Karpas-422 (cell line): ENCODE results near the gene PARD6B. TPM values are rescaled to one million over a fixed set of nuclear protein-coding genes. Genes with fewer than 3 reads are reported as not detected.

ENCODE experiments used
- DNase-seq: peaks from one replicate; pipeline ENCODE4 v3.0.0-alpha.2; 2015
- H2AFZ ChIP-seq: fragments of 200-600 bp; sonication (generic); 2 replicates; pipeline ENCODE4 v1.6.1; 2014; ENCODE audit warnings: antibody characterized with exemption, low read length, mixed read lengths
- H3K27ac ChIP-seq: fragments of 200-600 bp; sonication (generic); 2 replicates; pipeline ENCODE4 v1.5.1; 2014; ENCODE audit warnings: mild to moderate bottlenecking, low read length, moderate library complexity
- H3K27me3 ChIP-seq: fragments of 200-600 bp; sonication (generic); 2 replicates; pipeline ENCODE4 v1.6.1; 2014; ENCODE audit warnings: low read length, mixed read lengths
- H3K36me3 ChIP-seq: fragments of 200-600 bp; sonication (generic); 2 replicates; pipeline ENCODE4 v1.6.1; 2014; ENCODE audit warnings: low read length, mixed read lengths; ENCODE audit not compliant: insufficient read depth
- H3K4me1 ChIP-seq: fragments of 200-600 bp; sonication (generic); 2 replicates; pipeline ENCODE4 v1.6.1; 2014; ENCODE audit warnings: mild to moderate bottlenecking, low read length, mixed read lengths
- H3K4me2 ChIP-seq: fragments of 200-600 bp; sonication (generic); 2 replicates; pipeline ENCODE4 v1.6.1; 2014; ENCODE audit warnings: low read length, low read depth, mild to moderate bottlenecking; ENCODE audit not compliant: poor library complexity, severe bottlenecking
- H3K4me3 ChIP-seq: fragments of 200-600 bp; sonication (generic); 2 replicates; pipeline ENCODE4 v1.5.1; 2014; ENCODE audit warnings: mild to moderate bottlenecking, antibody characterized with exemption, low read length, mixed read lengths
- H3K79me2 ChIP-seq: fragments of 200-600 bp; sonication (generic); 2 replicates; pipeline ENCODE4 v1.6.1; 2014; ENCODE audit warnings: mild to moderate bottlenecking, low read length, mixed read lengths
- H3K9ac ChIP-seq: fragments of 200-600 bp; sonication (generic); 2 replicates; pipeline ENCODE4 v1.6.0; 2014; ENCODE audit warnings: low read length
- H3K9me2 ChIP-seq: fragments of 200-600 bp; sonication (generic), shearing (Covaris generic); replicated peaks from 2 replicates; pipeline ENCODE4 v1.6.0; 2014; ENCODE audit warnings: mild to moderate bottlenecking, low read length, moderate library complexity; ENCODE audit not compliant: insufficient read depth
- H3K9me3 ChIP-seq: fragments of 300-700, 200-600 bp; sonication (generic); 2 replicates; pipeline ENCODE4 v1.6.1; 2014; ENCODE audit warnings: low read length, mixed read lengths
- H4K20me1 ChIP-seq: fragments of 200-600 bp; sonication (generic); 2 replicates; pipeline ENCODE4 v1.6.1; 2014; ENCODE audit warnings: mild to moderate bottlenecking, antibody characterized with exemption, low read length, low read depth; ENCODE audit not compliant: insufficient read depth
- total RNA-seq: library from RNA; depleted of rRNA; stranded (reverse); fragments of >200 nt; shearing (Covaris generic); gene quantifications from 2 replicates; pipeline ENCODE4 v1.2.3, GENCODE V29; 2014; ENCODE audit warnings: low replicate concordance

The PARD6B gene
- total RNA-seq, 1 experiment from 2014 or later = 5.9 TPM

DNA sequence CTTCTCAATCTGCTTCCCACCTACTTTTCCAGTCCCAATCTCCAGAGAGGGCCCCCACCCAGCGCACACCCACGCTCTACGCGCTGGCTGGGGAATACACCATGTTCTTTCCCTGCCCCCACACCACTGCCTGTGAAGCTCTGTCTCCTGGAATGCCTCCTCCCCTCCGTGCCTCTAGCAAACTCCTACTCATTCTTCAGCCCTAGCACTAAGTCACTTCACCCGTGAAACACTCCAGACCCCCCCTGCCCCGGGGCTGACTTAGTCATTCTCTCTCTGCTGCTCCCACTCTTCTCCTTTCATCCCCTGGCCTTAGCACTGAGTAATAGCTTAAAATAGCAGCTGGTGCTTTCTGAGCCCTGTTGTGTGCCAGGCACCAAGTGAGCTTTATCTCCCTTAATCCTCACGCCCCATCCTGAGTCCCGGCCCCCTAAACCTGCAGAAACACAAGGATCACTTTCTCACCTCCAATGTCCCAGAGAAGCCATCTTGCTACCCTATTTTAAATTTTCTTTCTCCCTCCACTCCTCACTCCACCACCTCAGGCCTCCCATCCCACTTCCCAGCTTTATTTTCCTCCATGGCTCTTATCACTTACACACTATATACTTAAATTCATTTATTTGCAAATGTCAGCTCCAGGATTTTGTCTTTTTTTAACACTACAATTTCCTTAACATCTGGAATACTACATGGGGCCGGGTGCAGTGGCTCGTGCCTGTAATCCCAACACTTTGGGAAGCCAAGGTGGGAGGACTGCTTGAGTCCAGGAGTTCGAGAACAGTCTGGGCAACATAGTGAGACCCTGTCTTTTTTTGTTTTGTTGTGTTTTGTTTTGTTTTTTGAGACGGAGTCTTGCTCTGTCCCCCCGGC, 6.3 kb upstream of the PARD6B start:
- H3K27me3 ChIP-seq = peaks cover 2% of the 10 kb centered on the region; the same call in 1 of the 2 replicates
- DNase-seq = no peak
- peaks cover under 1% of the 10 kb centered on the region; the same call in 1 of the 2 replicates for H3K4me1 ChIP-seq
- no peaks in the 10 kb centered on the region for H3K36me3 ChIP-seq
- H3K4me2 ChIP-seq = no peak overlapping the region
- no peaks in the 10 kb centered on the region for H3K9me3 ChIP-seq
- H3K9me2 ChIP-seq = no peaks in the 10 kb centered on the region
- H3K27ac ChIP-seq = no peak overlapping the region
- H3K4me3 ChIP-seq = no peak overlapping the region
- no peaks in the 10 kb centered on the region for H4K20me1 ChIP-seq
- no peak overlapping the region for H2AFZ ChIP-seq
- H3K79me2 ChIP-seq = no peaks in the 10 kb centered on the region
- no peak overlapping the region for H3K9ac ChIP-seq

DNA sequence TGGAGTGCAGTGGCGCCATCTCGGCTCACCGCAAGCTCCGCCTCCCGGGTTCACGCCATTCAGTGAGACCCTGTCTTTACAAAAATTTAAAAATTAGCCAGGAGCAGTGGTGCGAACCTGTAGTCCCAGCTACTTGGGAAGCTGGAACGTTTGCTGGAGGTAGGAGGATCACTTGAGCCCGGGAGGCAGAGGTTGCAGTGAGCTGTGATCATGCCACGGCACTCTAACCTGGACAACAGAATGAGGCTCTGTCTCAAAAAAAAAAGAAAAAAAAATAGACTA, 5.7 kb upstream of the PARD6B start:
- Histone ChIP-seq H3K9me2 (no peaks in the 10 kb centered on the region), H3K27ac (no peak overlapping the region), H3K9ac (no peak overlapping the region), H3K4me2 (no peak overlapping the region), H3K4me1 (peaks cover 6% of the 10 kb centered on the region), H3K4me3 (no peak overlapping the region), H4K20me1 (no peaks in the 10 kb centered on the region), H3K36me3 (no peaks in the 10 kb centered on the region), H3K79me2 (no peaks in the 10 kb centered on the region), H3K9me3 (no peaks in the 10 kb centered on the region), H3K27me3 (peaks cover 2% of the 10 kb centered on the region; the same call in 1 of the 2 replicates), H2AFZ (no peak overlapping the region)
- DNase-seq = no peak

DNA sequence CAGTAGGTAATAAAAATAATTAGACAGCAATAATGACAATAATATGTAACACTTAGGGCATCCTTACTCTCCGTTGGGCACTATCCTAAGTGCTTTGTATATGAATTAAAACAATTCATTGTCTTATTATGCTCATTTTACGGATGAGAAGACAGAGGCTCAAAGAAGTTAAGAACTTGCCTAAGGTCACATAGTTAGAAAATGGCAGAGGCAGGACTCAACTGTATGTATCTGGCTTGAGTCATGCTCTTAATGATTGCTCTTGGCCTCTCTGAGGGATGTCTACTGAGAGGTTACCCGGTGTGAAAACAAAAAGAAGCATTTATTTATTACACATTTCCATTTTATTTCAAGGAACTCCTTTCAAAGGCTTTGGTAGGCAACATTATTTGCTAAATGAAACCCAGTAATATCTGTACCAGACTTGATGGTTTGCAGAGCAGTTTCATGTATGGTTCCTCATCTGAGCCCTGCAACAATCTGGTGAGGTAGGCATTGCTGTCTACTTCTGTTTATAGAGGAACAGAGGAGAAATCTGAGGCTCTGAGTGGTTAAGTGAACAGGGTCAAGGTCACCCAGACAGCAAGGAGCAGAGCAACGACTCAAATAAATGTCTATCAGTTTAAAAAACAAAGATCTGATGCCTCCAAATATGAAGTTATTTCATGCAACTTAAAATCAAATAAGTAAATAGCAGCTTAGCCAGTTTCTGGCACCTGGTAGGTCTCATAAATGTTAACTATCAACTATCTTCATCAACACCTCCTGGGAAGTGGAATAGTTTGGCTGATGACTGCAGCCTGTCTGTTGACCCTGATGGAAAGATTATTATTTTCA, 4.2 kb upstream of the PARD6B start:
- Histone ChIP-seq H3K4me3 (no peak overlapping the region), H4K20me1 (no peaks in the 10 kb centered on the region), H3K4me2 (no peak overlapping the region), H3K79me2 (peaks cover 7% of the 10 kb centered on the region), H3K36me3 (no peaks in the 10 kb centered on the region), H3K9me2 (no peaks in the 10 kb centered on the region), H2AFZ (peak overlapping the region; percentile 28; the same call in 1 of the 2 replicates), H3K27ac (no peak overlapping the region), H3K9ac (no peak overlapping the region), H3K27me3 (peaks cover 2% of the 10 kb centered on the region; the same call in 1 of the 2 replicates), H3K4me1 (peaks cover 7% of the 10 kb centered on the region), H3K9me3 (no peaks in the 10 kb centered on the region)
- DNase-seq = no peak

DNA sequence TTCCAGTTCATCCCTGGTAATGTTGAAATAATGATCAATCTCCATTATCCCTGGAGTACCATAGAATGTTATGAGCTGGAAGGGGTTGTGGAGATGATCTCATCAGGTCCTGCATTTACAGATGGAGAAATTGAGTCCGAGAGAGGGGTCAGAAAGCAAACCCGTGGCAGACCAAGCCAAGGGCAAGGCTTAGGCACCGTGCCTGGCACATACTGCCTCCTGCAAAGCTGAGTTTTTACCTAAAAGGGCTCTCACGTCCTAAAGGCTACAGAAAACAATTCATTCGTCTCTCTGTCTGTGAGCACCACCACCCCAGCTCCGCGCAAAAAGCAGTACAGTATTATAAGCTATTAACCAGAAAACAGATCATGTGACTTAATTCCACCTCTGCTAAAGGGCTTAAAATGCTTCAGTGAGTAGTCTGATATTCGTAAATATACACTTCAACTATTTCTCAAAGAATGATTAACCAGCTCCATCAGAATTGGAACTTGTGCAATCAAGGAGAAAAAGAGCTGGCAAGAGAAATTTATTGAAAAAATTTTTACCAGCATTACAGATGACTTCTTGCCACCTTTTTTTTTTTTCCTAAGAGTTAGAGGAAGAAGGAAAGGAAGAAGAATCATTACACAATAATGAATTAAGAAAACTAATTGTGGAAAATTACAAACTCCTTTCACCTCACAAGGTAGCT, 3.4 kb upstream of the PARD6B start:
- Histone ChIP-seq H3K79me2 (peaks cover 15% of the 10 kb centered on the region), H3K9me2 (no peaks in the 10 kb centered on the region), H2AFZ (peak overlapping the region; percentile 28; the same call in 1 of the 2 replicates), H3K9ac (no peak overlapping the region), H4K20me1 (no peaks in the 10 kb centered on the region), H3K9me3 (no peaks in the 10 kb centered on the region), H3K27ac (no peak overlapping the region), H3K4me2 (no peak overlapping the region), H3K4me1 (peaks cover 15% of the 10 kb centered on the region), H3K27me3 (peaks cover 2% of the 10 kb centered on the region; the same call in 1 of the 2 replicates), H3K4me3 (no peak overlapping the region), H3K36me3 (no peaks in the 10 kb centered on the region)
- no peak for DNase-seq

DNA sequence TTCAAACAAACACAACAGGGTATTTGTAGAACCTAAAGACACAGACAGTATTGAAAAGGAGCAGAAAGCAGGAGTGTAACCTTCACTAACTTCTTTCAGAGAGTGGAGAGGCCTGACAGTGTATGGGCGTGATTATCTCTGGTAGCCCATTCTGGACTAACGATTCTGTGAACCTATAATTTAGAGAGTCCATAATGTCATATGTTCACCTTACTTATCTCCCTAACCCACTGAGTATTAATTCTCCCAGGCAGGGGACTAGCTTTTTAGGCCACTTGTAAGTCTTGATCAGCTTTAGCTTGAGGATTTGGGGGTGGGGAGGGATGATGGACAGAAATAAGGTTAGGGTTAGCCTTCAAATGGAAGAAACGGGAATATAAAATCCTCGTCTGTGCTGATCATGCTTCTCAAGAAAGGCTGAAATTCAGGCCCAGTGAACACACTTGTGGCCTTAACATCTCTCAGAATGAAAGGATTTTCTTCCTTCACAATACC, 2.8 kb upstream of the PARD6B start:
- no peaks in the 10 kb centered on the region for H3K9me3 ChIP-seq
- DNase-seq = no peak
- peaks cover 21% of the 10 kb centered on the region for H3K79me2 ChIP-seq
- H3K4me3 ChIP-seq = no peak overlapping the region
- no peaks in the 10 kb centered on the region for H3K36me3 ChIP-seq
- H3K27ac ChIP-seq = no peak overlapping the region
- no peak overlapping the region for H3K9ac ChIP-seq
- no peak overlapping the region for H2AFZ ChIP-seq
- H4K20me1 ChIP-seq = no peaks in the 10 kb centered on the region
- peaks cover 2% of the 10 kb centered on the region; the same call in 1 of the 2 replicates for H3K27me3 ChIP-seq
- peaks cover 20% of the 10 kb centered on the region for H3K4me1 ChIP-seq
- no peaks in the 10 kb centered on the region for H3K9me2 ChIP-seq
- no peak overlapping the region for H3K4me2 ChIP-seq

DNA sequence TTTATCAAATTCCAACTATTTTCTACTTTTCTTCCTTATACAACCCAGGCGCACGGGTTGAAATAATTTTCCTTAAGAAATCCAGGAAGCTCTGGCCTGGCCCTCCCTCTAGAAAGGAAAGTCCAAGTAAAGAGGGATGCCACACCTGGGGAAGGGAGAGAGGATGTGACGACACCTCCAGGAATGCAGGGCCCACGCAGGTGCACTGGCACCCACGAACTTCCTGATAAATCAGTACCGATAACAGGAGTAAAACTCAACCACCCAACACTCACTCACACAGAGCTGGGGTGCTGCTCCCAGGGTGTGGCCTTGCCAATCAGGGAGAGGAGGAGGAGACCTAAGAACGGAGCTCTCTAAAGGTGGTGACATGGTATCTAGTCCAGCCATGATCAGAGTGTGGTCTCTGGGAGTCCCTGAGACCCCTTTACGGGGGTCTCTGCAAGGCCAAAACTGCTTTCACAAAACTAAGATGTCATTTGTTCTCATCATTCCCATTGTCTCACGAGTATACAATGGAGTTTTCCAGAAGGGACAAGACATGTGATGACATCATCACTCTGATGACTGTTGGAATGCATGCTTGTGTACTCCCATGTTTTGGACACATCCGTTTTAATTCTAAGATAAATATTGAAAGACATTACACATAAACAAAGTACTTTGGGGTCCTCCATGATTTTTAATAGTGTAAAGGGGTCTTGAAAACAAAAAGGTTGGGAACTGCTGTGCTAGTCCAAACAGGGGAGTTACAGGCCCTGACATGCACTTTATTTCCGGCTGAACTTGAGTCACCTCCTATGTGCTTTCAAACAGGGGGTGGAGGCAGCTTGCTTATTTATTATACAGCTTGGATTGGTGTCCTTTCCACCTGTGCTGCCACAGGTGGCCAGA, 2.2 kb upstream of the PARD6B start:
- Histone ChIP-seq H4K20me1 (no peaks in the 10 kb centered on the region), H3K27me3 (peaks cover 2% of the 10 kb centered on the region; the same call in 1 of the 2 replicates), H3K4me1 (peaks cover 25% of the 10 kb centered on the region), H3K36me3 (no peaks in the 10 kb centered on the region), H3K4me2 (no peak overlapping the region), H3K9me3 (no peaks in the 10 kb centered on the region), H3K27ac (no peak overlapping the region), H3K9ac (no peak overlapping the region), H3K79me2 (peaks cover 28% of the 10 kb centered on the region), H3K4me3 (no peak overlapping the region), H3K9me2 (no peaks in the 10 kb centered on the region), H2AFZ (no peak overlapping the region)
- DNase-seq = no peak

DNA sequence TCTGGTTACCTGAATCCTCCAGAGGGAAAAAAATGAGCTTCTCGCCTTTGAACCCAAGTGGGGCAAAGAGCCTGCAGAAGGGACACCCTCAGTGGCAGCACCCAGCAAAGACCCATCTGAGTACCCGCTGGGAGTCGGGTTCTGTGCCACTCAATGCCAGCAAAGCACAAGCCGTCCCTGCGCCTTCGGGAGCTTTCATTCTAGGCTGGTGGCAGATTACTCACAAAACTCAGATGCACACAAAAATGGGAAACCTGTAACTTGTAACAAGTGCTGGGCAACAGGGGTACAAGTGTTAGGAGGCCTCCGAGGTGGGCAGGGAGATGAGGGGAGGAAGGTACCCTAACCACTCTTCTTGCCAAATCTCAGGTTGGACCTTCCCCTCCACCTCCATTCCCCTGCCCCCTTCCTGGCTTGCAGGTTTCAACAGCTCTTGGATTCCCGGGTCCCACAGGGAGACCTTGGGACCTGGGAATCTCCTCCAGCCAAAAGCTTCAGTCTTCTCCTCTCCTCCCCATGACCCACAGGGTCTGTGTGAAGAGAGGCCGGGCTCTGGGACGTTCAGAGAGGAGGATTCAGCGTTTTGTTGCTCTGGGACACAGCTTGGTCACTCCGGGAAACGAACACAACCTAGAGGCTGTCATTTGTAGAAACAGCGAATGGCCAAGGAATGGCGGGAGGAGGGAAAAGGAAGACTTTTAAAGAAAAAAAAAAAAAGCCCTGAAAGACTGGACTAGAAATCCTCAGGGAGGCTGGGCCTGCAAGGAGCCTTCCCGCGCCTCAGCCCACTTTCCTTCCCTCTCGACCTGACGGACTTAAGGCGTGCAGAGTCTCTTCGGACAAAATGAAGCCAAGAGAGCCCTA, 1.2 kb upstream of the PARD6B start:
- Histone ChIP-seq H3K4me1 (peaks cover 25% of the 10 kb centered on the region), H3K9me2 (no peaks in the 10 kb centered on the region), H4K20me1 (no peaks in the 10 kb centered on the region), H3K9ac (peak overlapping the region; percentile 78), H3K4me3 (peak overlapping the region; percentile 78), H3K9me3 (no peaks in the 10 kb centered on the region), H2AFZ (peak overlapping the region; percentile 98), H3K79me2 (peaks cover 36% of the 10 kb centered on the region), H3K27ac (no peak overlapping the region), H3K27me3 (peaks cover 2% of the 10 kb centered on the region; the same call in 1 of the 2 replicates), H3K4me2 (peak overlapping the region; percentile 92), H3K36me3 (no peaks in the 10 kb centered on the region)
- no peak for DNase-seq
